Endothelial cell of umbilical vein (primary cell): ENCODE data around the gene TRMT44. TPM values are rescaled to one million over a fixed set of nuclear protein-coding genes. Genes with fewer than 3 reads are reported as not detected.

Experiments used
- BruUV-seq: library from RNA; stranded (reverse); fragments of 400-500 nt; replicated peaks from 2 replicates; lab custom pipeline; 2021; lab: Mats Ljungman, UMichigan
- CTCF ChIA-PET: fragments of 300-600, 350-600 bp; sonication (Branson Sonifier 250); formaldehyde crosslinking; loops from one replicate; lab custom pipeline; 2021; ENCODE audit warnings: antibody characterized with exemption, inconsistent platforms; lab: Charles Lee
- POLR2A ChIA-PET: fragments of 300-600, 350-600 bp; sonication (Branson Sonifier 250); formaldehyde crosslinking; loops from one replicate; lab custom pipeline; 2021; ENCODE audit warnings: antibody characterized with exemption, inconsistent platforms; lab: Charles Lee
- DNase-seq: peaks from one replicate; pipeline ENCODE4 v3.0.0-alpha.2; 2011; ENCODE audit warnings: low read depth, low spot score
- FAIRE-seq: peaks from 2 replicates; lab custom pipeline; 2011; peaks lifted over from hg19 to GRCh38; lab: Jason Lieb, UNC
- H2AFZ ChIP-seq: 2 replicates; pipeline ENCODE4 v1.6.0; 2012; ENCODE audit warnings: low read depth, low read length, control low read depth, inconsistent platforms
- H3K27ac ChIP-seq: 2 replicates; pipeline ENCODE4 v1.5.1; 2011; ENCODE audit warnings: low read depth, mild to moderate bottlenecking, control low read depth, low read length, moderate library complexity; ENCODE audit not compliant: insufficient read depth
- H3K27me3 ChIP-seq, 2 experiments: 2 replicates each; pipeline versions ENCODE4 v1.6.0 to v1.6.1; 2011; ENCODE audit warnings: low read length in 2 of 2, mixed read lengths in 1 of 2; ENCODE audit not compliant: control insufficient read depth in 2 of 2, insufficient read depth in 2 of 2
- H3K36me3 ChIP-seq, 2 experiments: 2 replicates in 1 of 2; 3 replicates in 1 of 2; pipeline ENCODE4 v1.5.1; 2011; ENCODE audit warnings: low read length in 2 of 2, mild to moderate bottlenecking in 1 of 2, moderate library complexity in 1 of 2; ENCODE audit not compliant: control insufficient read depth in 2 of 2, insufficient read depth in 2 of 2; ENCODE audit errors: extremely low read depth in 1 of 2
- H3K4me1 ChIP-seq: 3 replicates; pipeline ENCODE4 v1.5.1; 2011; ENCODE audit warnings: mild to moderate bottlenecking, low read length; ENCODE audit not compliant: control insufficient read depth, insufficient read depth; ENCODE audit errors: extremely low read depth
- H3K4me2 ChIP-seq: 2 replicates; pipeline ENCODE4 v1.6.1; 2011; ENCODE audit warnings: low read length, control low read depth, mixed read lengths; ENCODE audit not compliant: insufficient read depth
- H3K4me3 ChIP-seq, 3 experiments: fragments of 200-600 bp in 1 of 3; sonication (generic), shearing (Covaris generic) in 1 of 3; replicated peaks in 1 of 3; 2 replicates each; pipeline ENCODE4 v1.5.1; 2011 to 2016; ENCODE audit warnings: control low read depth in 3 of 3, low read length in 3 of 3, mild to moderate bottlenecking in 2 of 3, inconsistent platforms in 1 of 3, low read depth in 1 of 3, moderate library complexity in 1 of 3; ENCODE audit not compliant: insufficient read depth in 1 of 3
- H3K79me2 ChIP-seq: 2 replicates; pipeline ENCODE4 v1.6.0; 2012; ENCODE audit warnings: low read length, inconsistent platforms; ENCODE audit not compliant: control insufficient read depth, insufficient read depth
- H3K9ac ChIP-seq: replicated peaks from 2 replicates; pipeline ENCODE3; 2011; ENCODE audit warnings: low read length, control low read depth; ENCODE audit not compliant: insufficient read depth; ENCODE audit errors: extremely low read depth
- H3K9me1 ChIP-seq: replicated peaks from 3 replicates; pipeline ENCODE4 v1.6.0; 2011; ENCODE audit warnings: mild to moderate bottlenecking, low read length; ENCODE audit not compliant: control insufficient read depth, insufficient read depth; ENCODE audit errors: extremely low read depth
- H3K9me3 ChIP-seq: replicated peaks from 2 replicates; pipeline ENCODE4 v1.5.1; 2012; ENCODE audit warnings: low read length, inconsistent platforms; ENCODE audit not compliant: control insufficient read depth, insufficient read depth
- H4K20me1 ChIP-seq: replicated peaks from 2 replicates; pipeline ENCODE3; 2011; ENCODE audit warnings: mild to moderate bottlenecking, low read length; ENCODE audit not compliant: control insufficient read depth, insufficient read depth; ENCODE audit errors: extremely low read depth
- CTCF ChIP-seq, 2 donors: IDR thresholded peaks; 1 replicate in 1 of 2; 2 replicates in 1 of 2; pipeline ENCODE4 v1.5.1; 2011; ENCODE audit warnings: low read length in 2 of 2, mild to moderate bottlenecking in 2 of 2, moderate library complexity in 2 of 2, control low read depth in 1 of 2, inconsistent platforms in 1 of 2, low read depth in 1 of 2; ENCODE audit not compliant: insufficient read depth in 1 of 2; ENCODE audit errors: extremely low read depth in 1 of 2
- EZH2 ChIP-seq: IDR thresholded peaks from 2 replicates; pipeline ENCODE4 v1.6.1; 2012; ENCODE audit warnings: borderline replicate concordance, low read depth, mild to moderate bottlenecking, moderate library complexity, low read length, inconsistent platforms; ENCODE audit not compliant: severe bottlenecking
- FOS ChIP-seq: IDR thresholded peaks from 2 replicates; pipeline ENCODE4 v1.6.1; 2011; ENCODE audit warnings: mild to moderate bottlenecking, low read length, moderate library complexity, borderline replicate concordance; ENCODE audit not compliant: insufficient read depth
- GATA2 ChIP-seq: IDR thresholded peaks from 2 replicates; pipeline ENCODE4 v1.7.0; 2011; ENCODE audit warnings: low read depth, mild to moderate bottlenecking, moderate library complexity, mixed read lengths, low read length; ENCODE audit not compliant: insufficient read length, insufficient read depth
- JUN ChIP-seq: IDR thresholded peaks from 2 replicates; pipeline ENCODE4 v1.6.1; 2011; ENCODE audit warnings: borderline replicate concordance, low read depth; ENCODE audit not compliant: insufficient read length, insufficient read depth
- MAX ChIP-seq: IDR thresholded peaks from 2 replicates; pipeline ENCODE4 v1.6.1; 2011; ENCODE audit not compliant: insufficient read depth, insufficient read length
- MYC ChIP-seq: IDR thresholded peaks from one replicate; pipeline ENCODE4 v1.6.1; 2011; ENCODE audit warnings: mild to moderate bottlenecking, low read depth, low read length
- POLR2A ChIP-seq: IDR thresholded peaks from 2 replicates; pipeline ENCODE4 v1.6.1; 2012; ENCODE audit warnings: low read depth, mild to moderate bottlenecking, control low read depth, low read length
- POLR2AphosphoS5 ChIP-seq: IDR thresholded peaks from 2 replicates; pipeline ENCODE4 v1.6.1; 2012; ENCODE audit warnings: low read depth, mild to moderate bottlenecking, control low read depth, low read length, moderate library complexity; ENCODE audit not compliant: insufficient read depth
- dilution Hi-C: fragments of 300-500 bp; cut with MboI; formaldehyde crosslinking; loops from one replicate; pipeline ENCODE4 v1.15.0; 2019; ENCODE audit warnings: low sequenced_read_pairs; ENCODE audit not compliant: extremely low pct_ligation_motif_present
- intact Hi-C: fragments of 100-400 bp; cut with micrococcal nuclease; formaldehyde crosslinking; loops from one replicate; pipeline ENCODE4 v1.10.0; 2022
- polyA plus RNA-seq, 4 experiments: library from polyadenylated mRNA; depleted of rRNA in 3 of 4; stranded (reverse) in 3 of 4; unstranded in 1 of 4; fragments of >200 nt; gene quantifications; 2 replicates each; pipeline versions ENCODE4 v1.2.1 to v1.2.3, GENCODE V29; 2011 to 2012; ENCODE audit warnings: missing spikeins in 1 of 4
- total RNA-seq: library from RNA; stranded (reverse); gene quantifications from 2 replicates; pipeline ENCODE4 v1.2.3, GENCODE V29; 2021

Gene TRMT44
- total and polyA plus RNA-seq, 2 donors (not counting 3 experiments of a cell fraction or from before 2014, with no cell fraction given): 10.4 to 17.3 TPM

GRCh38 chr4:8509311-8509950 lies 68.9 kb downstream of the TRMT44 start:
- no peaks in the 10 kb centered on the region for H3K4me1 ChIP-seq
- TF ChIP-seq MAX (no peak), EZH2 (no peak), POLR2AphosphoS5 (no peak), POLR2A (no peak)
- H3K9me3 ChIP-seq: no peaks in the 10 kb centered on the region
- ChIA-PET POLR2A (no interaction called here), CTCF (no interaction called here)
- no peaks in the 10 kb centered on the region for H3K79me2 ChIP-seq
- H3K4me3 ChIP-seq: no peak overlapping the region
- no peak for FAIRE-seq
- no peak for DNase-seq
- no peaks in the 10 kb centered on the region for H4K20me1 ChIP-seq
- no peaks in the 10 kb centered on the region for H3K27me3 ChIP-seq
- H3K27ac ChIP-seq: no peak overlapping the region
- H3K4me2 ChIP-seq: no peak overlapping the region
- dilution Hi-C loops (no loop called here), intact Hi-C loops (no loop called here)
- H3K9ac ChIP-seq: no peak overlapping the region
- no TSS peak for BruUV-seq
- H2AFZ ChIP-seq: no peak overlapping the region
- no peaks in the 10 kb centered on the region for H3K36me3 ChIP-seq
- no peaks in the 10 kb centered on the region for H3K9me1 ChIP-seq

GRCh38 chr4:8510191-8510590 lies 69.6 kb downstream of the TRMT44 start:
- H3K9ac ChIP-seq: no peak overlapping the region
- TF ChIP-seq POLR2A (no peak), EZH2 (no peak), GATA2 (no peak), POLR2AphosphoS5 (no peak), JUN (no peak), FOS (no peak), MAX (no peak), MYC (no peak), CTCF (IDR thresholded peaks at IDR 0.05; ENCODE audit: extremely low read depth in 1 of 2, insufficient read depth in 1 of 2, low read depth in 1 of 2, low read length in 2 of 2) (no peak)
- dilution Hi-C loops: no loop called here
- BruUV-seq: no TSS peak
- no peak for DNase-seq
- CTCF ChIA-PET: no interaction called here
- H4K20me1 ChIP-seq: no peaks in the 10 kb centered on the region
- H2AFZ ChIP-seq: no peak overlapping the region
- no peak for FAIRE-seq
- H3K9me3 ChIP-seq: no peaks in the 10 kb centered on the region
- H3K27ac ChIP-seq: no peak overlapping the region
- intact Hi-C loops: no loop called here
- H3K27me3 ChIP-seq: no peaks in the 10 kb centered on the region
- H3K79me2 ChIP-seq: no peaks in the 10 kb centered on the region
- H3K4me3 ChIP-seq: no peak overlapping the region
- H3K9me1 ChIP-seq: no peaks in the 10 kb centered on the region
- H3K36me3 ChIP-seq: no peaks in the 10 kb centered on the region
- POLR2A ChIA-PET: no interaction called here
- H3K4me2 ChIP-seq: no peak overlapping the region
- no peaks in the 10 kb centered on the region for H3K4me1 ChIP-seq
